CD14-positive monocyte (primary cell): ENCODE results near the gene LAMB4. TPM values are rescaled to one million over a fixed set of nuclear protein-coding genes. Genes with fewer than 3 reads are reported as not detected.

Experiments used
- DNase-seq, 3 donors: peaks; one replicate each; pipeline ENCODE4 v3.0.0-alpha.2; 2011 to 2022
- H2AFZ ChIP-seq: 2 replicates; pipeline ENCODE4 v1.6.0; 2012; ENCODE audit warnings: mild to moderate bottlenecking, low read depth, low read length, inconsistent platforms; ENCODE audit not compliant: insufficient read depth, poor library complexity, severe bottlenecking
- H3K27ac ChIP-seq, 2 donors: 1 replicate in 1 of 2; 2 replicates in 1 of 2; pipeline ENCODE4 v1.5.1; 2012 to 2013; ENCODE audit warnings: low read length in 2 of 2, control low read depth in 1 of 2, inconsistent platforms in 1 of 2, low read depth in 1 of 2, mild to moderate bottlenecking in 1 of 2
- H3K27me3 ChIP-seq, 2 donors: one replicate each; pipeline versions ENCODE4 v1.6.0 to v1.6.1; 2011 to 2013; ENCODE audit warnings: low read length in 2 of 2; ENCODE audit not compliant: control insufficient read depth in 2 of 2, insufficient read depth in 2 of 2
- H3K36me3 ChIP-seq, 2 donors: replicated peaks in 1 of 2; 1 replicate in 1 of 2; 2 replicates in 1 of 2; pipeline versions ENCODE4 v1.5.1 to v1.6.1; 2012 to 2013; ENCODE audit warnings: low read length in 2 of 2, control low read depth in 1 of 2, inconsistent platforms in 1 of 2, mild to moderate bottlenecking in 1 of 2; ENCODE audit not compliant: insufficient read depth in 2 of 2, control insufficient read depth in 1 of 2
- H3K4me1 ChIP-seq, 2 donors: 1 replicate in 1 of 2; 2 replicates in 1 of 2; pipeline versions ENCODE4 v1.5.1 to v1.6.1; 2012 to 2013; ENCODE audit warnings: low read length in 2 of 2, control low read depth in 1 of 2, inconsistent platforms in 1 of 2, mild to moderate bottlenecking in 1 of 2, moderate library complexity in 1 of 2; ENCODE audit not compliant: insufficient read depth in 2 of 2, control insufficient read depth in 1 of 2
- H3K4me2 ChIP-seq: replicated peaks from 2 replicates; pipeline ENCODE3; 2012; ENCODE audit warnings: low read length, moderate library complexity, mild to moderate bottlenecking; ENCODE audit not compliant: poor library complexity, severe bottlenecking; ENCODE audit errors: extremely low read depth
- H3K4me3 ChIP-seq, 3 experiments: fragments of 200-600 bp in 1 of 3; sonication (generic) in 1 of 3; replicated peaks in 1 of 3; 1 replicate in 2 of 3; 2 replicates in 1 of 3; pipeline ENCODE4 v1.5.1; 2011 to 2013; ENCODE audit warnings: low read length in 3 of 3, mild to moderate bottlenecking in 3 of 3, control low read depth in 2 of 3, low read depth in 2 of 3, inconsistent platforms in 1 of 3, moderate library complexity in 1 of 3
- H3K79me2 ChIP-seq: 2 replicates; pipeline ENCODE4 v1.6.0; 2012; ENCODE audit warnings: mild to moderate bottlenecking, control low read depth, inconsistent platforms, low read length, moderate library complexity; ENCODE audit not compliant: insufficient read depth
- H3K9ac ChIP-seq: 2 replicates; pipeline ENCODE4 v1.6.0; 2017; ENCODE audit warnings: low read length, mild to moderate bottlenecking; ENCODE audit not compliant: insufficient read depth, poor library complexity, severe bottlenecking
- H3K9me3 ChIP-seq, 2 donors: replicated peaks in 1 of 2; 1 replicate in 1 of 2; 2 replicates in 1 of 2; pipeline versions ENCODE4 v1.5.1 to v1.6.1; 2012 to 2013; ENCODE audit warnings: low read length in 2 of 2, control low read depth in 1 of 2; ENCODE audit not compliant: control insufficient read depth in 1 of 2, insufficient read depth in 1 of 2
- H4K20me1 ChIP-seq: 2 replicates; pipeline ENCODE4 v1.6.0; 2012; ENCODE audit warnings: mild to moderate bottlenecking, low read length, control low read depth, moderate library complexity; ENCODE audit not compliant: insufficient read depth
- H3K27ac Mint-ChIP-seq, 7 donors: one replicate each; pipeline ENCODE4 v1.8.0; 2020; ENCODE audit warnings: mild to moderate bottlenecking in 7 of 7, mixed read lengths in 7 of 7, moderate library complexity in 6 of 7, inconsistent platforms in 2 of 7
- H3K27me3 Mint-ChIP-seq, 3 donors: one replicate each; pipeline ENCODE4 v1.8.0; 2021 to 2022; ENCODE audit warnings: low read depth in 3 of 3, mild to moderate bottlenecking in 3 of 3, mixed read lengths in 3 of 3, moderate library complexity in 3 of 3, inconsistent platforms in 1 of 3
- H3K36me3 Mint-ChIP-seq, 2 donors: one replicate each; pipeline ENCODE4 v1.8.0; 2020; ENCODE audit warnings: mixed read lengths in 2 of 2, inconsistent platforms in 1 of 2, mild to moderate bottlenecking in 1 of 2
- H3K4me1 Mint-ChIP-seq: one replicate; pipeline ENCODE4 v1.8.0; 2020; ENCODE audit warnings: mild to moderate bottlenecking, mixed read lengths
- H3K4me3 Mint-ChIP-seq, 2 donors: one replicate each; pipeline ENCODE4 v1.8.0; 2020; ENCODE audit warnings: mild to moderate bottlenecking in 2 of 2, mixed read lengths in 2 of 2, moderate library complexity in 1 of 2
- H3K9me3 Mint-ChIP-seq, 7 donors: one replicate each; pipeline ENCODE4 v1.8.0; 2020 to 2022; ENCODE audit warnings: mixed read lengths in 7 of 7, mild to moderate bottlenecking in 6 of 7, moderate library complexity in 6 of 7, inconsistent platforms in 2 of 7
- WGBS: methylation state at CpG from one replicate; pipeline ENCODE4 v1.1.5; 2013; ENCODE audit warnings: missing lambda C conversion rate; ENCODE audit not compliant: insufficient coverage; 5-methylcytosine and 5-hydroxymethylcytosine counted together
- intact Hi-C, 2 donors: fragments of 100-400 bp; cut with micrococcal nuclease; formaldehyde crosslinking; loops; one replicate each; pipeline versions ENCODE4 v1.15.0 to v1.15.1; 2023
- polyA plus RNA-seq, 3 donors: library from polyadenylated mRNA; depleted of rRNA in 1 of 3; unstranded in 2 of 3; stranded (reverse) in 1 of 3; fragments of 300-500 nt in 2 of 3; fragments of >200 nt in 1 of 3; fragmentation: Illumina TruSeq in 2 of 3; gene quantifications; 1 replicate in 2 of 3; 2 replicates in 1 of 3; pipeline ENCODE4 v1.2.3, GENCODE V29; 2012 to 2021
- TF ChIP-seq, protein P1 (sequence below): fragments of 200-600 bp; IDR thresholded peaks from one replicate; pipeline ENCODE4 v1.8.0; 2022; ENCODE audit warnings: antibody characterized with exemption, mild to moderate bottlenecking

The LAMB4 gene
- polyA plus RNA-seq, 3 donors: not detected

DNA sequence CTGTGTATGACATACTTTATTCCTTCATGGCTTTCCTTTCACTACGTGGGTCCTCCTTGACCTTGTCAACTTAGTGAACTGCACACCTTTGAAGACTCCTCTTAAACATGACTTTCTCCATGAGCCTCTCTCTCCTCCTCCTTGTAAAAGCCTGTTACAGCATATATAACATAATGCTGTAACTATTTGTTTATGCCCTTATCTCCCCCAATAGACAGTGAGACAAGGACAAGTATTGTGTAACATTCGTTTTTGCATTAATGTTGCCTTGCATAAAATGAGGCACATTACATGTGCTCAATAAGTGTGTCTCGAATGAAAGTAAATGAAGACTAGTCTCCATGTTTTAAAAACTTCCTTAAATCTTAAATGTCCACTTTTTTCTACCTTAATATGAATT, 122.9 kb downstream of the LAMB4 start:
- intact Hi-C loops: no loop called here
- H3K27me3 ChIP-seq: peaks cover 25 to 36% of the 10 kb centered on the region in 2 donors
- peaks cover 40 to 47% (median 41%) of the 10 kb centered on the region in 3 donors for H3K27me3 Mint-ChIP-seq
- peaks cover 0 to 15% of the 10 kb centered on the region in 2 donors for H3K4me1 ChIP-seq
- H4K20me1 ChIP-seq: no peaks in the 10 kb centered on the region
- no peak for DNase-seq
- H3K27ac Mint-ChIP-seq: no peak overlapping the region
- H3K36me3 ChIP-seq: no peaks in the 10 kb centered on the region
- peaks cover 5% of the 10 kb centered on the region for H3K4me1 Mint-ChIP-seq
- no peaks in the 10 kb centered on the region for H3K79me2 ChIP-seq
- H3K4me3 Mint-ChIP-seq: peak overlapping the region in 1 of 2 donors; percentile 20
- H3K9ac ChIP-seq: no peak overlapping the region
- H3K9me3 ChIP-seq: peaks cover 0 to 10% of the 10 kb centered on the region in 2 donors
- TF ChIP-seq, protein P1, sequence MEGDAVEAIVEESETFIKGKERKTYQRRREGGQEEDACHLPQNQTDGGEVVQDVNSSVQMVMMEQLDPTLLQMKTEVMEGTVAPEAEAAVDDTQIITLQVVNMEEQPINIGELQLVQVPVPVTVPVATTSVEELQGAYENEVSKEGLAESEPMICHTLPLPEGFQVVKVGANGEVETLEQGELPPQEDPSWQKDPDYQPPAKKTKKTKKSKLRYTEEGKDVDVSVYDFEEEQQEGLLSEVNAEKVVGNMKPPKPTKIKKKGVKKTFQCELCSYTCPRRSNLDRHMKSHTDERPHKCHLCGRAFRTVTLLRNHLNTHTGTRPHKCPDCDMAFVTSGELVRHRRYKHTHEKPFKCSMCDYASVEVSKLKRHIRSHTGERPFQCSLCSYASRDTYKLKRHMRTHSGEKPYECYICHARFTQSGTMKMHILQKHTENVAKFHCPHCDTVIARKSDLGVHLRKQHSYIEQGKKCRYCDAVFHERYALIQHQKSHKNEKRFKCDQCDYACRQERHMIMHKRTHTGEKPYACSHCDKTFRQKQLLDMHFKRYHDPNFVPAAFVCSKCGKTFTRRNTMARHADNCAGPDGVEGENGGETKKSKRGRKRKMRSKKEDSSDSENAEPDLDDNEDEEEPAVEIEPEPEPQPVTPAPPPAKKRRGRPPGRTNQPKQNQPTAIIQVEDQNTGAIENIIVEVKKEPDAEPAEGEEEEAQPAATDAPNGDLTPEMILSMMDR: no peak
- no peak overlapping the region for H2AFZ ChIP-seq
- no peak overlapping the region for H3K4me2 ChIP-seq
- no peak overlapping the region for H3K4me3 ChIP-seq
- no CpG with 5 or more reads among the region's 3 CpGs for WGBS
- no peaks in the 10 kb centered on the region for H3K36me3 Mint-ChIP-seq
- H3K9me3 Mint-ChIP-seq: peaks cover 0 to 23% (median 3%) of the 10 kb centered on the region in 7 donors
- no peak overlapping the region for H3K27ac ChIP-seq

DNA sequence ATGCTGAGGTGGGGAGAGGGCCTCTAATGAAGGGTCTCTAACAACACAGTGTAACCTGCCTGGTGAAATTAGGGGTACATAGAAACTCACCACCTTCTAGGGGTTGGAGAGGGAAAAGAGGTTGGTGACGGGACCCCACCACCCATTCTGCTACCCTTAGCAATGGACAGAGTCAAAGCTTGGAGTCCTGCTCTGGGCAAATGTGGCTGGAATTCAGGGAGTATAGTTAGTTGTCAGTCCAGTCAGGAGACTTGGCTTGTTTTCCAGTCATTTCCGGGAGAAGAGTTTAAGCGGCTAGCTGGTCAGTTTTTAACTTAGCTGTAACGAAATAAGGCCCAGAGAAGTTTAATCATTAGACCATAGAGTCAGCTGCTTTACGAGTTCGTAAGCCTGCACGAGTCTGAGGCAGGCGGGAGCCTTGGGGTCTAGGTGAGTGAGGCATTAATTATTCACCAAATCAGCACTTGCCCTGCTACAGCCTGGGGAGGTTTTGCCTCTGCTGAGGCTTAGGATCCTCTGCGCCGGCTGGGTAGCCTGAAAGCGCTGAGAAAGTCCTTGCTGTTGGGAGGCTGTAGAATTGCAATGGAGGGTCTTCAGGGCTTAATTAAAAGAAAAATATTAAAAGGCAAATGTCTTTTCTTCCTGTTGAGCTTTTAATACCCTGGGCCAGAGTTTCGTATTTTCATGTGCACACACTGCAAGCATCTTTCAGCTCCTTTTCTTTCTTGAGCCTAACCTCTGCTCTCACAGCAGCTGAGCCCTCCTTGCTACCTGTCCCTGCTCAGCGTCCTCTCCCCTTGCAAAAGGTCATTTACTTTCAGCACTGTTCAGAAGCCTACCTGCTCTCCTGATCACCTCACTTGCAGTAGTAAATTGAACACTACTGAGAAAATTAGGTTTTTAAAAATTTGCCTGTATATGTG, 125.7 kb downstream of the LAMB4 start:
- no peak overlapping the region for H2AFZ ChIP-seq
- H3K4me3 ChIP-seq: no peak overlapping the region
- H3K4me2 ChIP-seq: no peak overlapping the region
- Mint-ChIP-seq H3K4me3 (peak overlapping the region in 1 of 2 donors; percentile 76), H3K27me3 (peaks cover 62 to 72% (median 64%) of the 10 kb centered on the region in 3 donors), H3K36me3 (peaks cover 0 to 5% of the 10 kb centered on the region in 2 donors), H3K4me1 (peaks cover 14% of the 10 kb centered on the region), H3K9me3 (peaks cover 0 to 29% (median 3%) of the 10 kb centered on the region in 7 donors), H3K27ac (no peak overlapping the region)
- H3K27me3 ChIP-seq: peaks cover 48 to 63% of the 10 kb centered on the region in 2 donors
- TF ChIP-seq, protein P1: no peak
- no peak overlapping the region for H3K27ac ChIP-seq
- 38% methylated on average over 1 of the region's 13 CpGs for WGBS
- H3K9ac ChIP-seq: no peak overlapping the region
- DNase-seq: no peak
- H3K36me3 ChIP-seq: no peaks in the 10 kb centered on the region
- intact Hi-C loops: no loop called here
- no peaks in the 10 kb centered on the region for H3K79me2 ChIP-seq
- H3K4me1 ChIP-seq: peaks cover 6 to 26% of the 10 kb centered on the region in 2 donors
- H4K20me1 ChIP-seq: no peaks in the 10 kb centered on the region
- peaks cover 0 to 14% of the 10 kb centered on the region in 2 donors for H3K9me3 ChIP-seq
